ENCODE data around the gene SPSB3.
"Not testable (repeated sequence)": the region's sequence is repeated elsewhere in the genome, so short reads cannot be mapped to it uniquely, and the experiment has no call there.

Gene SPSB3

DNA sequence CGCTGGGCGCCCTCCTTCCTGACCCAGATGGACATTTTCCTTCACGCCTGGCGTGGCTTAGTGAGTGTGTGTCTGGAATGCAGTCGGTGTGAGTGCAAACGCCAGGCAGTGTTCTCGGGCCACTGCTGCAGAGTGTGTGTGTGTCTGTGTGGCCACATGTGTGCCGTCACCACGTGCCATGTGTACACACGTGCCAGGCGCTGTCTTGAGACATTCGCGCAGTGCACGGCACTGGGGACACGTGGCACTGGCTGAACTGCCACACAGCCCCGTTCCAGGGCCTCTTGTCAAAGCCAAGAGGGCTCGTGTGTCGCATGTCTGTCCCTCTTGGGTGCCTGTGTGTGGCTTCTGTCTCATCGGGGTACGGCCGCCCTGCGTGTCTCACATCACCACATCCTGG is 47.6 kb downstream of the SPSB3 start:
- no peak for DNase-seq

DNA sequence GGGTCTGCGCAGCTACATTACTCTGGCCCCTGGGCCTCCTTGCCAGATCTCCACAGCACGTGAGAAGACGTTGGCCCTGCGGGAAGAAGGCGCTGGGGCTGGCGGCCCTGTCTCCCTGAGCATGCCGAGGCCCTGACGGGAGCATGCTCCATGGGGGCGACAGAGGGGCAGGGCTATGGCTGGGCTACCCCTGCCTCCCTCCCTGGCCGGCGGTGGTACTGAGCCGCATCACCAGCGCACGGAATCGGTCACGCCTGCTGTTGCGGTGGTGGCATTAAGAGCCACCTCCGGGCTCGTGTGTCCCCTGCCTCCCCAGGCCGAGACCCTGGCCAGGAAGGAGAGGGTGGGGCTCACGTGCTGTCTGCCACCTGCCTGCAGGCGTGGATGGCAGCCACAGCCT is 48.2 kb downstream of the SPSB3 start:
- DNase-seq = no peak

DNA sequence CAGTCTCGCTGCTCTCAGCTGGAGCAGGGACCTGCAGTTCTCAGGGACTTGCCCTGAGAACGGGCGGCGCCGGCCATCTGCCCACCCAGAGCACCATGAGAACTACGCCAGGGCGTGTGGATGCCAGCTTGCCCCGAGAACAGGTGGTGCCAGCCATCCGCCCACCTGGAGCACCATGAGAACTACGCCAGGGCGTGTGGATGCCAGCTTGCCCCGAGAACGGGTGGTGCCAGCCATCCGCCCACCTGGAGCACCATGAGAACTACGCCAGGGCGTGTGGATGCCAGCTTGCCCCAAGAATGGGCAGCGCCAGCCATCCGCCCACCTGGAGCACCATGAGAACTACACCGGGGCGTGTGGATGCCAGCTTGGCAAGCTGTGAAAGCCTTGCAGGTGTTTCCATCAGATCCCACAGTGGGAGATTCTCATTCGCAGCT is 49.8 kb downstream of the SPSB3 start:
- DNase-seq = not testable (repeated sequence)

DNA sequence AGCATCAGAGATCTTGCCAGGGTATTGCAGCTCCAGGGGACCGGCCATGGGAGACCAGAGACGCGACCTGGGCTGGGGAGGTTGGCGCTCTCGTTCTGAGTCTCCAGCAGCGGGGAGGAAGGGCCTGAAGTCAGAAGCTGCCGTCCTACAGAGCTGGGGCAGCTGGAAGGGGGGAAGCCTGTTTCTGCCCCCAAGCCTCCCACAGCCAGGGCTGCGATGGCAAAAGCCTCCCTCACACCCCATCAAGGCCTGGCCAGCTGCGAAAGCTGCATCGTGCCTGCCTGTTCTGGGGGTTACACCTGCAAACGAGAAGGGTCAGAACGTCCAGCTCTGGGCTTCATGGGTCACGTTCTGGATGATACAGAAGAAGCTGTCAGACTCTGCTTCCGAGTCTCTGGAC is 50.3 kb downstream of the SPSB3 start:
- no peak for DNase-seq

DNA sequence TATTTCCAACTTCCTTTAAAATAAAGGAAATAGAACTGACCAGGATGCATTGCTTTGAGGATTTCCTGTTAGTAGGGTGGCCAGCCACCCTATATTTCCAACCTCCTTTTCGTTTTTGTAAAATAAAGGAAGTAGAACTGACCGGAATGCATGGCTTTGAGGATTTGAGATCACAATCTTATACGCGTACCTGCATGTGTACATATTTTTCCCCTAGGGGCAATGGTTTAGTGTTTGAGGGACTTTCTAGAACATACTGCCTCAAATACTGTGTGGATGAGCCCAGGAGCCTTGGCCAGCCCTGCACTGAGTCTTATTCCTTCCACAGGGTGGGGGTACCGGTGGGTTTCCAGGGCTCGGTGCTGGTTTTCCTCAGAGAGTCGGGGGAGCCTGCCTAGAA is 50.8 kb downstream of the SPSB3 start:
- no peak for DNase-seq

DNA sequence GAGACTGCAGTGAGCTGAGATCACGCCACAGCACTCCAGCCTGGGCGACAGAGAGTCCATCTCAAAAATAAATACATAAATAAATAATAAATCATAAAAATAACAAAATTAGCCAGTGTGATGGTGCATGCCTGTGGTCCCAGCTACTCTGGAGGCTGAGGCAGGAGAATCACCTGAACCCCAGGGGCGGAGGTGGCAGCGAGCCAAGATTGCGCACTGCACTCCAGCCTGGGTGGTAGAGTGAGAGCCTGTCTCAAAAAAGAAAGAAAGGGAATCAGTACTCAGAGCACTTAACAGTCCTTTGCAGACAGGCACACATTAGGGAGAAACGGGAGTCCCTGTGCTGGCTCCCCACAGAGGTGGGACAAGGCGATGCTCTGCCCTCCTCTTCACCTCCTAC is 51.3 kb downstream of the SPSB3 start:
- DNase-seq = no peak

DNA sequence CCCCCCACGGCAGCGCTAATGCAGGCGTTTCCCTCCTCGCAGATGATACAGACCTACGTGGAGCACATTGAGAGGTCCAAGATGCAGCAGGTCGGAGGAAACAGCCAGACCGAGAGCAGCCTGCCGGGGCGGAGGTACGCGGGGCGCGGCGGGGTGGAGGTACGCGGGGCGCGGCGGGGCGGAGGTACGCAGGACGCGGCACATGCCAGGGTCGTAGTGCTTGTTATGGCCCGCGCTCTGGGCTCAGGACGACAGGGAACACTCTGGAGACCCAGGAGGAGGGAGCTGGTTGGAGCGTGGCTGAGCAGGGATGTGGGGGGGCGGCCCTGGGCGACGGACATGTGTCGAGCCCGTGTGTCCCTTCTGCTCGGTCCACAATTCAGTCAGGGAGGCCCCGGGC is 52.9 kb downstream of the SPSB3 start:
- no peak for DNase-seq

DNA sequence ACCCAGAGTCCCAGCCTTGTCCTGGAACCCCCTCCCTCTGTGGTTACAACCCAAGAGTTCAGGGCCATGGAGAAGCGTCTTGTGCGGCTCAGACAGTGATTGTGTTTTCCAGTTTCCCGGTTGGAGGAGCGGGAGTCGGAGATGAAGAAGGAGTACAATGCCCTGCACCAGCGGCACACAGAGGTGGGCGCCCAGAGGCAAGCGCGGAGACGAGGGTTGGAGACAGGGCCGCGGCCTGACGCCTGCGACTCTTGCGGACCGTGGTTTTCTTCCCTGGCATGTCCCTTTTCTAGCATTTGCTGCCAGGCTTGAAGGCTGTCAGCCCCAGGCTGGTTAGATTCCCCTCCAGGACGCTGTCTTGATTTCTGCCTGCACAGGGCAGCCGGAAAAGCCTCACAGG is 53.3 kb downstream of the SPSB3 start:
- no peak for DNase-seq

DNA sequence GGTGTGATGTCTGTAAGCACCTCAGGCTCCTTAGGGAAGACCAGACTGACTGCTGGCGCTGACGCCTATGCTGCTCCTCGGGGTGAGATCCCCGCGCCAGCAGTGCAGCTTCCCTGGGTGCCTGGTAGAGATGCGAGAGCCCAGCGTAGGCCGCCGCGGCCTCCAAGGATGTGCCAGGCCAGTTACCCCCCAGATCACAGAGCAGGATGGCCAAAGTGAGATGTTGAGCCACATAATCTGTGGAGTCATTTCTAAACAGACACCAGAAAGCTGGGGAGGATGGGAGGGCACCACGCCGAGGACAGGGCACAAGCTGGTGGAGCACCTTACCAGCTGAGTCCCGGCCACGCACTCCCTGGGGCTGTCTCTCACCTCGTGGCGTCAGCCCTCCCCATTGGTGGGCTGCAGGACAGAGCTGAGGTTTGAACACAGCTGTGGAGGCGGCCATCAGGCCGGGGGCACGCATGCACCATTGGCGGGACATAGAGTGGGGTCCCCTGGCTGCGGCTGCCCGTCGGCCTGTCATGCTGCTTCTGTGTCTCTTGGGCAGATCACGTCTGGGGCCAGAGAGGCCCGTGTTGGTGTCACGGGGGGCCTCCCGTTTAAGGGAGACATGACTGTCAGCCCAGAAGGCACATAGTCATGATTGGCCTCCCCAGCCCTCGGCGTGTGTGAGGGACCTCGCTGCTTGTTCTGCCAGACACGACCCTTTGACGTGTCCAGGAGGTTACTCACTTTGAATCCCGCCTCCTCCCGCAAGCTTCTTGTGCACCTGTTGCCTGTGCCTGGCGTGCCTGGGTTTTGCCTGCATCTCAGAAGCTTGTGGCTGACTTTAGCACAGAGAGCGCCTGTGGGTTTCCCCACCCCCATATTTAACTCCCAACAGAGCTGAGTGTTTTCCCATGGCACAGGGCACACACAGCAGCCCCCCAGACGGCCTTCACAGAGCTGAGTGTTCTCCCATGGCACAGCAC is 54.4 kb downstream of the SPSB3 start:
- DNase-seq = no peak

All from activated CD4-positive, alpha-beta T cell treated with anti-CD3 and anti-CD28 coated beads, Interleukin-2, amount 50 U/mL, for 16 hours (primary cell).